NCI-H2196 (cell line): ENCODE measurements around the gene RBM6.
A peak's percentile ranks its signal among the peaks of the same experiment; 100 is the strongest.
"Not testable (repeated sequence)": the region's sequence is repeated elsewhere in the genome, so short reads cannot be mapped to it uniquely, and the experiment has no call there.

ENCODE experiments used
- DNase-seq: peaks from one replicate; lab custom pipeline; 2025; ENCODE audit not compliant: unreplicated experiment; lab: John Stamatoyannopoulos, UW

RBM6 gene

GRCh38 chr3:50084951-50085350 lies 145.0 kb downstream of the RBM6 start:
- DNase-seq = not testable (repeated sequence)

- peak; percentile 81 for DNase-seq
Measured at GRCh38 chr3:50088725-50089608, 149.0 kb downstream of the RBM6 start, which contains the start of gene RBM5. RBM5 (plus strand) TSS chr3:50088919; CDS start chr3:50090435, 1,516 bp downstream.

- DNase-seq = no peak
Measured at GRCh38 chr3:50089609-50089945, 149.6 kb downstream of the RBM6 start.

DNA sequence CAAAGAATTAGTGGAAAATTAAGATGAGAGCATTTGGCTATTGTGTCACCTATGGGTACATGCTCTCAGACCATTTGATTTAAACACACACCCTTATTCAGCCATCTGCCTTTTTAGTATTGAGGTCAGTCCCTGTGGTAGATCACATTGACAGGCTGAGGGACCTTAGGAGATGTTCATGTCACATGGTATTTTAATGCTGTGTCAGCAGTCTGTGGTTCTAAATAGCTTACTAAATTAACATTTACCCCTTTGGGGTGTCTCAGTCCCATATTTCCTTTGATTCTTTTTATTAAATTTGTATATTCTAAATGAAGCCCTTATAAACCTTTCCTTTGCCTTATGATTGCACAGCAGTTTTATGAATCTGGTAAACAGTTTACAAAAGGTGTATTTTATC lies 151.0 kb downstream of the RBM6 start:
- no peak for DNase-seq

- no peak for DNase-seq
Measured at GRCh38 chr3:50095352-50095998, 155.5 kb downstream of the RBM6 start.

GRCh38 chr3:50100386-50100785 lies 160.4 kb downstream of the RBM6 start:
- DNase-seq = no peak

DNA sequence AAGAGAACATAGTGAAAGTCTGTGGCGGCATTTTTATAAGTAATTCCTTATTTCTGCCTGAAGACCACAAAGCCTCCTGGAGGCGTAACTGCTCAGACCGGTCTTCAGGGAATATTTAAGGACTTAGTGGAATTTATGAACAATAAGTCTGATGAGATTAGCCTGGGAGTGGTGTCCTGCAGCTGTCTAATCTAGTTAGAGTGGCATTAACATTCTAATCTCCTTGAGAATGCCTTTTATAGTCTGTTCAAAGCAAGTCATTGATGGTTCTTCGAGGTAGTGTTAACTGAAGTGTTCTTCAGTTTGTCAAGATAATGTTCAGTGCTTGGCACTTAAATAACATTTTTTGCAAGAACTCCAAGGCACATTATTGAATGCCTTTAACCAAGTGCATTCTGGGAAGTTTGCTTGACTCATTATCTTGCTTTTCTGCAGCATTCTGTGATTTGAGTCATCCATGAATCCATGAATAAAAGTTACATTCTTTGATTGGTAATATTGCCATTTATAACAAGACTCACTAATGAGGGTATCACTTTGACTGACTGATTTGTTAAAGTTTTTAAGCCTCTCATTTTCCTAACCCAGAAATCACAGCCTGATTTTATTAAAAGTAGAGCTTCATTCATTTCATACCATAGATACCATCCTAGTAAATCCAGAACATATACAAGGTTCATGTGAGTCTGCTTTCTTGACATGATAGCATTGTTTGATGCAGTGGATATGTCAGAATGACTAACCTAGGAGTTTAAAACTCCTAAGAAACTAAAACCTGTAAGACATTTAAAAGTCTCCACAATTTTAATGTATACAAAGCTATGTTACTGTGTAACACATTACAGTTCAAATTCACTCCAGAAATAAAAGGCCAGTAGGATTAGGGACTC lies 161.3 kb downstream of the RBM6 start:
- DNase-seq = no peak

DNA sequence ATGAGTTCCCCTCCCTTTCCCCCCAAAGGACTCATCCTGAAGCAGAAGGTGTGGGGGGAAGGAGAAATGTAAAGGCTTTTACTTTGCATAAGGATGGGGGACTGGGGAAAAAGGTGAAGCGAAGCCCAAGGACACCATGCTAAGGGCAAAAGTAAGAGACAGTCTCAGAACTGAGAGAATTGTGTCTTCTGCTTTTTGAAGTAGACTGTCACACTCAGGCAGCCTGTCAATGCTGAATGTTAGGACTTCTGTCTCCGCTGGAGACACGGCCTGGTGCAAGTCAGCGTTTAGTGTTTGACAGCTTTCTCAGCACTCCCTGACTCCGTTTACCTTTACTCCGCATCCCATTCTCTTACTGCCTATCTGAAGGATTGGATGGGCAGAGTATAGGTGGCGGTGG lies 162.6 kb downstream of the RBM6 start:
- DNase-seq = no peak

GRCh38 chr3:50111757-50112156 lies 171.8 kb downstream of the RBM6 start:
- DNase-seq = no peak

DNA sequence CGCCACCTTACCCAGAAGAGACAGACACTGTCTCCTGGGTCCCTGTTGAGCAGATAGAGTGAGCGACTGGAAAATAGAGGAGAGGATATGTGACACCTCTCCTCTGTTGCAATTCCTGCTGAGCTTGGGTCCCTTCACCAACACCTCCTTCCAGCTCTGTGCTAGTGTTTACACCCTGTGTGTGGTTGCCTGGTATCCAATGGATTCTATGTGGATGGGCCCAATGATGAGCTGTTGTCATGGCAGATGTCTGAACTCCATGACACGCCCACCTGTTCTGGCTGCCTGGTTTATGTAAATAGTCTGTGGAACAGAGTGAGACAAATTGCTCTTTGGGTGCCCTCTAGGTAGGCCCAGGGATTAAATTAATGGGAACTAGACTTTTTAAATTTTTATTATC lies 172.5 kb downstream of the RBM6 start:
- DNase-seq = peak; percentile 58

GRCh38 chr3:50117120-50117519 lies 177.2 kb downstream of the RBM6 start:
- no peak for DNase-seq

DNA sequence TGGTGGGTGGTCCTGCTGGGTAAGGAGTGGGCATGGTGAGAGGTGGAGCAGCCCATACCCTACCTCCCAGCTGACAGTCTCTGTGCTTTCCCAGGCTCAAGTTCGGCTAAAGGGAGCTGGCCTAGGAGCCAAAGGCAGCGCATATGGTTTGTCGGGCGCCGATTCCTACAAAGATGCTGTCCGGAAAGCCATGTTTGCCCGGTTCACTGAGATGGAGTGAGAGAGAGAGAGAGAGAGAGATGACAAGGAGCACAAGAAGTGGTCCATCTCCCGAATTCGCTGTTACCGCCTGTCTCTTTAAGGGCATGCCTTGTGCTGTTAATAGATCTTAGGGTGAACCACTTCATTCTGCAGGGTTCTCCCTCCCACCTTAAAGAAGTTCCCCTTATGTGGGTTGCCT lies 178.3 kb downstream of the RBM6 start:
- DNase-seq = no peak

- DNase-seq = no peak
Measured at GRCh38 chr3:50119786-50120185, 179.8 kb downstream of the RBM6 start.

GRCh38 chr3:50120364-50121071 lies 180.6 kb downstream of the RBM6 start:
- DNase-seq = no peak

DNA sequence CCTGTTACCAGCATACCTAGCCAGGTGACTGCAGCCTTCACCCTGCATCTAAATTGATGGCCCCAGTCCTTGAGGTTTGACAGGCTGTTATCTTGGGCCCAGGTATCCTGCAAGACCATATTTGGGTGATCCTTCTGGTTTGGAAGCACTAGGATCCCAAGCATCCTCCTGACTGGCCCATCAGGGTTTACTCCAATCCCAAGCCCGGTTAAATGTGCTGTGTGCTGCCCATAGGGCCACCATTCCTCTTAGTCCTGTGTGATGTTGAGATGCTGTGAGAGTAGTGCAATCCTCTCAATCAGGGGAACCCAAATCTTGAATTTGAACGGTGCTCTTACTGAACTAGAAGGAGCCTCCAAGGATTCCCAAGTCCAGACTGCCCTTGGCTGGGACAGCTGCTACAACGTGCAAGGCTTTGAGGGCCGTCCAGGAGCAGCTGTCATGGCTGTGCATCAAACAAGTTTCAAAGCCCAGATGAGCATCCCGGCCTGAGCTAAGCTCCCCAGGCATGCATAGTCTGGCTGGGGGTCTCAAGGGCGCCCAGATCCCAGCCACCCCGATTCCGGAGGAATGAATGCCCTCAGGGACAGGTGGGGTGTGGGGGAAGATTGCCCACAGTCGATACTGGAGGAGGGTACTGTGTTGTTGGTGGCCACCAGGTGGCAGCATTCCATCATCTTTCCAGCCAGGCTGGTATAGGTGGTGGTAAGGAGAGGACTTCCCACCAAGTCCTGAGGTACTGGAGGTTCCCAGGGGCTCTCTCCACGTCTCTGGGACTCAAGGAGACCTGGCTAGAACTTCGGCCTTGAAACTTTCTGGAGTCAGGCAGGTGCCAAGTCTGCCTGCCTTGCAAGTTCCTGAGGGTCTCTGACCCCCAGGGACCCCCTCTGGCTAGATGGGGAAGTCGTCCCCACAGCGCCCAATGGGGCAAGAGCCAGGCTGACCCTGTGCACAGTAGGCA lies 181.4 kb downstream of the RBM6 start:
- peak; percentile 63 for DNase-seq

DNA sequence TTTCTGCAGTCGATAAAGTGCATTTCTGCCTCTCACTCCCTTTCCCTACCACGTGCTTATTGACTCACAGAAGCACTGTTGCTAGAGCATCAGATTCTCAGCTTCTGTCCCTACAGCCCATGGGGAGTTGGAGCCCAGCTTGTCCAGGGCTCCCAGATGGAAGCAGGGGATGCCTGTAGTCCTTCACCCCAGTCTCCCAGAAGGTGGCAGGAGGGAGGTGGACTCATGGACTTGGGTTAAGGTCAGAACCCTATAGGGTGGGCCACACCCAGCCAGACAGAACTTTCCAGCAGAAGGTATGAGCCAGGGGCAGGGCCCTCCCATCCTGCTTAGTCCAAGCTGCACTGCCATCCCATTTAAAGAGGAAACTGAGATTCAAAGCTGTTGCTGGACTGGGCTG lies 182.1 kb downstream of the RBM6 start:
- DNase-seq = no peak

GRCh38 chr3:50122661-50123391 lies 182.9 kb downstream of the RBM6 start:
- DNase-seq = no peak

GRCh38 chr3:50123394-50124051 lies 183.6 kb downstream of the RBM6 start:
- no peak for DNase-seq
